ENCODE data around the gene PDLIM4.

Gene PDLIM4

GRCh38 chr5:132260714-132261551 is 3.4 kb downstream of the PDLIM4 start:
- TF ChIP-seq, protein P1, sequence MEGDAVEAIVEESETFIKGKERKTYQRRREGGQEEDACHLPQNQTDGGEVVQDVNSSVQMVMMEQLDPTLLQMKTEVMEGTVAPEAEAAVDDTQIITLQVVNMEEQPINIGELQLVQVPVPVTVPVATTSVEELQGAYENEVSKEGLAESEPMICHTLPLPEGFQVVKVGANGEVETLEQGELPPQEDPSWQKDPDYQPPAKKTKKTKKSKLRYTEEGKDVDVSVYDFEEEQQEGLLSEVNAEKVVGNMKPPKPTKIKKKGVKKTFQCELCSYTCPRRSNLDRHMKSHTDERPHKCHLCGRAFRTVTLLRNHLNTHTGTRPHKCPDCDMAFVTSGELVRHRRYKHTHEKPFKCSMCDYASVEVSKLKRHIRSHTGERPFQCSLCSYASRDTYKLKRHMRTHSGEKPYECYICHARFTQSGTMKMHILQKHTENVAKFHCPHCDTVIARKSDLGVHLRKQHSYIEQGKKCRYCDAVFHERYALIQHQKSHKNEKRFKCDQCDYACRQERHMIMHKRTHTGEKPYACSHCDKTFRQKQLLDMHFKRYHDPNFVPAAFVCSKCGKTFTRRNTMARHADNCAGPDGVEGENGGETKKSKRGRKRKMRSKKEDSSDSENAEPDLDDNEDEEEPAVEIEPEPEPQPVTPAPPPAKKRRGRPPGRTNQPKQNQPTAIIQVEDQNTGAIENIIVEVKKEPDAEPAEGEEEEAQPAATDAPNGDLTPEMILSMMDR (IDR thresholded peaks at IDR 0.05; ENCODE audit: extremely low read depth, insufficient read depth, missing control alignments) = no peak
- in situ Hi-C loops (cut with MboI; ENCODE audit: low pct_unique_long_range_greater_than_20kb, low sequenced_read_pairs, unreplicated experiment) = no loop called here
- DNase-seq (ENCODE audit: low spot score) = no peak

DNA sequence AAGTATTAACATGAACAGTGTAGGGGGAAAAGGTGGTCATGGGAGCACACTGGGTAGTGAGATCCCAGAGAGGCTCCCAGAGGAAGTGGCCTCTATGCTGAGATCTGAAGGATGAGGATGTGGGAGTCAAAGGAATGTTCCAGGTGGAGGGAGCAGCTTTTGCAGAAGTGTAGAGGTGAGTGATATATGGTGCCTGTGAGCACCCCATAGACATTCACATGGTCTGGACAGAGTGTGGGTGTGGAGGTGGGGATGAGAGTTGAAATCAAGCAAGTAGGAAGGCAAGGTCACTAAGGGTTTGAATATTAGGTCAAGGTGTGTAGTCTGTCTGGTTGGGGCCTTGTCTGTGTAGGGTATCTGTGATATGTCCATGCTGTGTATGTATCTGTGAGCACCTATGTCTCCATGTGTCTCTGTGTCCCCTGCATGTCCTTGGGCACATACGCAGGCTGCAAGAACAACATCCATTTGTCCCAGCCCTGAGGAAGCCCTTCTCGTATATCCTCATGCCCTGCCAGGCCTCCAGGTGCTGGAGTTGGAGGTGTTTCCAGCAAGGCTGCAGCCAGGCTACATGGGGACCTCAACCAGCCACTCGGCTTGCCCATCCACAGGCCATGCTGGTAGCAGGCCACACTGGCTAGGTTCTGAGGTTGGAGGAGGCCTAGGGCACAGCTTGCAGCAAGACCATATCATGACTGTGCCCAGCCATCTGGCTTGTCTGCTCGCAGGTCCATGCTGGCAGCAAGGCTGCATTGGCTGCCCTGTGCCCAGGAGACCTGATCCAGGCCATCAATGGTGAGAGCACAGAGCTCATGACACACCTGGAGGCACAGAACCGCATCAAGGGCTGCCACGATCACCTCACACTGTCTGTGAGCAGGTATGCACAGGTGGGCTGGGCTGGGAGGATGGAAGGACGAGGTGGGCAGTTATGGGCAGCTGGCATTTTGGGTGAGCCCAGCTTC is 4.7 kb downstream of the PDLIM4 start:
- in situ Hi-C loops (cut with MboI; ENCODE audit: low pct_unique_long_range_greater_than_20kb, low sequenced_read_pairs, unreplicated experiment) = no loop called here
- DNase-seq (ENCODE audit: low spot score) = no peak
- TF ChIP-seq, protein P1 (IDR thresholded peaks at IDR 0.05; ENCODE audit: extremely low read depth, insufficient read depth, missing control alignments) = no peak

DNA sequence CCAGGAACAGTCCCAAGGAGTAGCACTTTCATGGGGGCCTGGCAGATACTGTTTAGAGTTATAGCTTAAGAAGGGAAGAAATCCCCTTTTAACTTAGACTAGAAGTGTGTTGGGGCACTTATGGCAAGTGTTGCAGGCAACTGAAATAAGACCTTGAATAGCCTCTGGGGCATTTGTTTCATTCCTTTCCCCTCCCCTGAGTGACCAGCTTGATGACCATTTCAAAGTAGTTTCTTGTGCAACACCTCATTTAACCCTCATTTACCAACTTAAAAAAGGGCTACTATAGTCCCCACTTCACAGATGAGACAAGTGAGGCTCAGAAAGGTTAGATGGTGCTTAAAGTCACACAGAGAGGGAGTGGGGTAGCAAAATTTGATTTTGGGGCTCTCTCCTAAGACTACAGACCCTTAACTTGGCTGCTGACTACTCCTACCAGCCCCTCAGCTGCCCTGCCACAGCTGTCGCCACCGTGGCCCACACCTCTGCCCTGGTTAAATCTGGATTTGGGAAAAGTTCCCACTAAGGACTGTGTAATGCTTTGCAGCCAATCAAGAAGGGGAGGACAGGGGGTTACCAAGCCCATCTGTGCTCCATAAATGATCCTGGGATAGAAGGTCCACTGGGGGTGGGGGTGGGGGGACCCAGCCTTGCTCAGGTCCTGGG is 5.5 kb downstream of the PDLIM4 start:
- no peak for DNase-seq (ENCODE audit: low spot score)
- in situ Hi-C loops (cut with MboI; ENCODE audit: low pct_unique_long_range_greater_than_20kb, low sequenced_read_pairs, unreplicated experiment) = no loop called here
- TF ChIP-seq, protein P1 (IDR thresholded peaks at IDR 0.05; ENCODE audit: extremely low read depth, insufficient read depth, missing control alignments) = no peak

- in situ Hi-C loops (cut with MboI; ENCODE audit: low pct_unique_long_range_greater_than_20kb, low sequenced_read_pairs, unreplicated experiment) = no loop called here
- TF ChIP-seq, protein P1 (IDR thresholded peaks at IDR 0.05; ENCODE audit: extremely low read depth, insufficient read depth, missing control alignments) = no peak
- peak; percentile 4 for DNase-seq (ENCODE audit: low spot score)
Measured at GRCh38 chr5:132263548-132264261, 6.2 kb downstream of the PDLIM4 start.

GRCh38 chr5:132264546-132265335 is 7.2 kb downstream of the PDLIM4 start:
- in situ Hi-C loops (cut with MboI; ENCODE audit: low pct_unique_long_range_greater_than_20kb, low sequenced_read_pairs, unreplicated experiment) = no loop called here

More at GRCh38 chr5:132264546-132265335, 7.2 kb downstream of the PDLIM4 start:
- TF ChIP-seq, protein P1 (IDR thresholded peaks at IDR 0.05; ENCODE audit: extremely low read depth, insufficient read depth, missing control alignments) = no peak
- peak; percentile 23 for DNase-seq (ENCODE audit: low spot score)
